22Rv1 (cell line): ENCODE data around the gene SPRYD7.

Source experiments
- H3K27ac ChIP-seq: fragments of 450-650 bp; 2 replicates; pipeline ENCODE4 v1.5.1; 2017
- CTCF ChIP-seq: fragments of 450-650 bp; IDR thresholded peaks from 2 replicates; pipeline ENCODE4 v1.5.1; 2017; ENCODE audit warnings: mild to moderate bottlenecking
- ZFX ChIP-seq: fragments of 450-650 bp; IDR thresholded peaks from 2 replicates; pipeline ENCODE4 v1.6.1; 2017; ENCODE audit warnings: antibody characterized with exemption, borderline replicate concordance

Gene SPRYD7

GRCh38 chr13:49877629-49878218 is 58.4 kb downstream of the SPRYD7 start:
- no peak overlapping the region for H3K27ac ChIP-seq
- TF ChIP-seq CTCF (no peak), ZFX (no peak)

GRCh38 chr13:49874430-49874829 is 61.7 kb downstream of the SPRYD7 start:
- H3K27ac ChIP-seq, result no peak overlapping the region
- TF ChIP-seq CTCF (no peak), ZFX (no peak)

- no peak overlapping the region for H3K27ac ChIP-seq
- TF ChIP-seq ZFX (no peak), CTCF (peak; percentile 24)
These were observed 66.6 kb downstream of the SPRYD7 start for GRCh38 chr13:49869519-49869918.

- H3K27ac ChIP-seq, result no peak overlapping the region
- TF ChIP-seq ZFX, result no peak
- TF ChIP-seq CTCF, result no peak
These were observed 68.3 kb downstream of the SPRYD7 start for GRCh38 chr13:49867834-49868233.

- no peak overlapping the region for H3K27ac ChIP-seq
- no peak for TF ChIP-seq ZFX
These were observed 70.9 kb downstream of the SPRYD7 start for GRCh38 chr13:49865218-49865617.

- no peak overlapping the region for H3K27ac ChIP-seq
- TF ChIP-seq CTCF (no peak), ZFX (no peak)
These were observed 71.6 kb downstream of the SPRYD7 start for GRCh38 chr13:49864509-49864908.
